NCI-H69 (cell line): Measurements from ENCODE around the gene PC.
A peak's percentile ranks its signal among the peaks of the same experiment; 100 is the strongest.

Experiments
- DNase-seq: peaks from one replicate; lab custom pipeline; 2025; lab: John Stamatoyannopoulos, UW

PC gene

DNA sequence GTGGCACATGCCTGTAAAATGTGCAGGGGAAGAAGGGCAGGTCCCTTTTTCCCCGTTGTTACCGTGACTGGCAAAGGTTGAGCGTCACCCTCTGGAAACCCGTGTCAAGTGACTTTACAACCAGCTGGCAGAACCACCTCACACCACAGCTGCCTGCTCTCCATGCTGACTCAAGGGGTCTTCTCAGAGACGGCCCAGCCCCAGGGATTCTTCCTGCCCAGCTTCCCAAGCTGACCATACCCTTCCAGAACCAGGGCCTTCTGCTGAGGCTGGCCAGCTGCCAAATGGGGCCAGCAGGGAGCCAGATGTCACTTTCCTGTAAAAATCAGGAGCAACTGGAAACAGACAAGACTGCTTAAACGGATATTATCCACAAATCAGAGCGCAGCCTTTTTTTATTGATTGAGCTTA lies 6.3 kb downstream of the PC start:
- DNase-seq = peak; percentile 86

DNA sequence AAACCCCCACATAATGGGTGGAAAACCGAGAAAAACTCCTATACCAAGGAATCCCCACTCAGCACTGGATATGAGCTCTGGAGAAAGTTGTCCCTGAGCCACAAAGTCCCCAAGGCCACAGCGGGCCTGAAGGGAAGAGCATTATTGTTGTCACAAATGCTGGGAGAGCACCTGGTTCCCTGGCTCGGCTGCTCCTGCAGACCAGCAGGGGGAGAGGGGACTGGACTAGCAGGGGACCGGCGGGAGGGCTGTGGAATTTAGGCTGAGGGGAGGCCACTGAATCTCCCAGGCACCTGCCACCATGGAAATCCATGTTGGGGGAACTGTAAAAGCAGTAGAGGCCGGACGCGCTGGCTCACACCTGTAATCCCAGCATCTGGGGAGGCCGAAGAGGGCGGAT lies 7.0 kb downstream of the PC start:
- no peak for DNase-seq

DNA sequence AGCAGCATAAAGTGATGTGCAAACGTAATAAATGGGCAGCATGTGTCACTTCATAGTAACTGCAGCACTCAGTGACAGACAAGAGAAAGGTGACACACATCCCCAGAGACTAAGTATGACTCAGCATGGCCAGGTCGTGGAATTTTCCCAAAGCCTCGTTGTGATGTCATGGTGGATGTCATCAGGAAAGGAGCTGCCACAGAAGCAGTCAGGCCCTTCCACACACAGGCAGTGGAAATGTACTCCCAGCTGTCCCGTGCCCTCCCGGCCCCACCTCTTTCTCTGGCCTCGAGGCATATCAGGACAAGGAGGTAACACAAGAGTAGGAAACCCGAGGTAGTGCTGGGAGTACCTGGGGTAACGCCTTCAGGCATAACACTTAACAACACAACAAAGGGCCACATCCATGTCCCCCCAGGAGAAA lies 8.1 kb downstream of the PC start:
- peak; percentile 64 for DNase-seq

DNA sequence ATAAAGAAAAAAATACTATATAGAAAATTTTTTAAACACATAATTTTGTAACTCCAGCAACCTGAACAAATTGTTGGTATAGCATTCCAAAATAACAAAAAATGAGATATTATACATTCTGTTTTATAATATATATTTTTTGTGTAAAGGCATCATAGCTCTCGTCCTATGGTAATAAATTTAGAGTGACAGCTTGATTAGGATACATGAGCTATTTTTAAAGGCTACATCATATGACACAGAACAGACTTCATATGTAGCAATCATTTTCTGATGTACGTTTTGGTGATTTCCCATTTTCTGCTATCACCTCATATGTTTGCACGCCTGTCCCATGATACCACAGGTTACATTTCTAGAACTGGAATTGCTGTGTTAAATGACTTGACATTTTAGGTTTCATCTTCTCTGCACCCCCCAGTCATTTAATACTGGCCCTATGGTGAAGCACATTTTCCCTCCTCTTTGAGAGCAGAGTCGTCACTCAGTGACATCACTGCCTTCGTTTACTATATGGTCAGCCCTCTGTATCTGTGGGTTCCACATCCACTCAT lies 19.5 kb downstream of the PC start:
- no peak for DNase-seq

DNA sequence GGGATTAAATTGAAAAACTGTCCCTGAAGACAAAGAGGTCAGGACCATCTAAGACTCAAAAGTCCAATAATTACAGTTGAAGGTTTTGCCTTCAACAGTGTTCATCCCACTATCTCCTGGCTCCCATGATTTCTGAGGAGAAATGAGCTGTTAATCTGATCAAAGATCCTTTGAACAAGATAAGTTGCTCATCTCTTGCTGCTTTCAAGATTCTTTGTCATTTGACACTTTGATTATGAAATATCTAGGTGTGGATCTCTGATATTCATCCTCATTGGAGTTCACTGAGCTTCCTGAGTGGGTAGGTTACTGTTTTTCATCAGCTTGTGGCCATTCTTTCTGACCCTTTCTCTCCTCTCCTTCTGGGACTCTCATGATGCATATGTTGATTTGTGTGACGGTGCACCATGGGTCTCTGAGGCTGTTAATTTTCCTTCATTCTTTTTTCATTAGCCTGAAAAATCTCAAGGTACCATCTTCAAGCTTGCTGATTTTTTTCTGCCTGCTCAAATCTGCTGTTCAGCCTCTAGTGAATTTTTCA lies 20.9 kb downstream of the PC start:
- no peak for DNase-seq

DNA sequence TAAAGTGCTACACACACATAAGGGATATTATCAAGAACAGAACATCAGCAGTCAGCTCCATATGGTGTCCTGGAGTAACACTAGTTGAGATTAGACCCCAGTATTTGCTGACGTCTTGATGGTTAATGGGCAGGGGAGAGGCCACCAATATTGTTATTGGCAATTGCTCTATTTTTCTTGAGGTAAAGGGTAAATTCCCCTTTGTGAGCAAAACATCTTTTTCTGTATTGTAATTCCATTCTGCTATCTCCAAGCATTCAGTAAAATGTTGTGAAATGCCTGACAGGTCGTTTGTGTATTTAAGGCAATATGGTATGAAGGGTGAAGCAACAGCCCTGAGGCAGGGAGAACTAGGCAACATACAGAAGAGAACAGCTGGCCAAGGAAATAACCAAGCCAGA lies 21.9 kb downstream of the PC start:
- DNase-seq = no peak

DNA sequence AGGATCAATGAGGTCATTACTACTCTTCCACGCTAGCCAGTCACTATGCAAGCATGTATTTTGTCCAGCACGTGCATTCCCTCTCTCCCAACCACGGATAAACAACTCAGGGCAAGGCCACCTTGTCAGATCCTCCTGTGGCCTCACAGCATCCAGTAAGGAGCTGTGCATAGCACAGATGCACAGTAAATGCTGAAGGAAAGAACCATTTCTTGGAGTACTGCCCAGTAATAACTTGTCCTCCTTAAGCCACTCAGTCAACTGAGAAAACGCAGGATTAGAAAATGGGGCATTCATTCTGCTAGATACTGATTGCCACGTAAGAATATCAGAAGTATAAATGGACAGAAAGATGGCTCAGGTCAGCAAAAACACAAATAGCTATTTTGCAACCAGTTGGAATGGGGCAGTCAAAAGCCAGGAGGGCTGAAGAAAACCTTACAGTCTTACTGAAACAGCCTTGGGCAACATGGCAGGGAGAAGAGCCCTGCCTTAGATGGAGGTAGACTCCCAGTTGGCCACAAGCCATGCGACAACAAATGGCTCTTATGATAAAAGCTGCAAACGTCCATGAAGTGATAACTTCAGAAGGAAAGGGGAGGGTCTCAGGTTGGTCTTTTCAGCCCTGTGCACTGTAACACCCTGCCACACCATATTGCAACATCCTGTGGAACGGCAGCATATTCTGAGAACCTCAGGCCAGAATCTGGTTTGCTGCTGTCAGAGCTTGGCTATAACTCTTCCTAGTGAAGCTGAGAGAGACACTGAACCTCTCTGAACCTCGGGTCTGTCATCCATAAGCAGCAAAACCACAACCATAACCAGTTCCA lies 23.0 kb downstream of the PC start:
- DNase-seq = no peak

DNA sequence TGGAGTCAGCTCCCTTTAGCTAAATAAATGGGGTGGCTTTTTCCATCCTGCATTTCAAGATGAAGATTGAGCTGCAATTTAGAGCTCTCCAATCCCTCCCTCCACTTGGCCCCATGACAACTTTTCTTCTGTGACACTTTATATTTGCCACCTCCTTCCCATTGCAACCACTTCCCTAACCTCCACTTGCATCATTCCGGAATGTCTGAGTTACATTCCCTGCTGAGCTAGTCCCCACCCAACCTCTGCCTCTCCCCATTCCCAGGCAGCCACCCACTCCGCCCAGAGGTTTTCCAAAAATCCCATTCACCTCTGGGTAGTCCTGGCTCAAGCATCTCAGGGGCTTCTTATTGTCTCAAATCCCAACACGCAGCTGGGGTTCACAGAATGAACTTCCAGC lies 24.7 kb downstream of the PC start:
- DNase-seq = no peak

DNA sequence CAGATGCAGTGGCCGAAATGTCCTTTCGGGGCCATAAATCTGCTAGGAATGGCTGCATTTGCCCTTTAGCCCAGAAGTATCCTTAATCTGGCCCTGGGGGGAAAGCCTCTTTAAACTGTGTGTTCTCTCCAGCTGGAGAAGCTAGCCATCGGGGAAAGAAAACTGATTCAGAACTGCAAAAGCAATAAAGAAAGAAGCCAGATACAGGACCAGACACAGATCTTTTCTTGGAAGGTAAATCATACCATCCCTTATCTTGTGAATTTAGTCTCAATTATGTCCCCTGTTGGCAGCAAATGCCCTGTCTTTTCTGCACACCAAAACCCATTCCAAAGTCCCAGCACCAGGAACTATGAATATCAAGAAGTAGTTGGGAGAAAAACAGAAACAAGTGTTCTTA lies 25.6 kb downstream of the PC start:
- no peak for DNase-seq

DNA sequence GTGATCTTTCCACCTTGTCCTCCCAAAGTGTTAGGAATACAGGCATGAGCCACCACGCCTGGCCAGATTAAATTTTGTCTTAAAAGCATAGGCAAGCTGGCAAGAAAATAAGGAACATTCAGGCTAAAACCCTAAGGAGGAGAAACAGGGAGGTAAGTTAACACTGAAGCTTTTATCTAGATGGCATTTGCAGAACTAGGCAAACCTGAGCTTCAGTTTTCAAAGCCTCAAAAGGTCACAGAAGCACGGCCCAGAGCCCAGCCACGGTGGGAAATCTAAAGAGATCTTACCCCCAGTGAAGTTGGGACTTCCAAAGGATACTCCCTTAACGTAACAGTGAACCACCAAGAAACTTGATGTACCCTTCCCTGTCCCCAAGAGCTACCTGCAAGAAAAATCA lies 28.4 kb downstream of the PC start:
- no peak for DNase-seq

DNA sequence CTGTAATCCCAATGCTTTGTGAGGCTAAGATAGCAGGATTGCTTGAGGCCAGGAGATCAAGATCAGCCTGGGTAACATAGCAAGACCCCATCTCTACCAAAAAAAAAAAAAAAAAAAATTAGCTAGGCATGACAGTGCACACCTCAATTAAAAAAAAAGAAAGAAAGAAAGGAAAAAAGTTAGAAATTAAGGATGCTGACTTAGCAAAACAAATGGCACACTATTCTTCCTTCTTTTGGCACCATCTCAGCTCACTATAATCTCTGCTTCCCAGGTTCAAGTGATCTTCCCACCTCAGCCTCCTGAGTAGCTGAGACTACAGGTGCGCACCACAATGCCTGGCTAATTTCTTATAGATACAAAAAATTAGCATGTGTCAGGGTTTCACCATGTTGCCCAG lies 33.9 kb downstream of the PC start:
- DNase-seq = no peak

DNA sequence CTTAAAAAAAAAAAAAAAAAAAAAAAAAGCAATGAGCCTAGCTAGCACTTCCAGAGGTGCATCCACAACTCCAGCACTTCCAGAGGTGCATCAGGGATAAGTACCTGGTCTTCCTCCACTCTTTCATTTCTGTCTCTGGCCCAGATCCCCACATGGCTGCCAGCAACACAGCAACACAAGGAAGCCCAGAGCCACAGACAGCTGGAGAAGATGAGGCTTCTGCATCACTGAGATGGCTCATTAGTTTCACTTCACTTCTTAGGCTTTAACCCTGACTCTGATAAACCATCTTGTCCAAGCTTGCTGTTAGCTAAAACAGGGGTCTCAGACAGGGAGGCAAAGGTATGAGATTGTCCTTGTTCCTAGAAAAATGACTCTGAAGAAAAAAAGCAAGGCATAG lies 35.6 kb downstream of the PC start:
- DNase-seq = no peak

DNA sequence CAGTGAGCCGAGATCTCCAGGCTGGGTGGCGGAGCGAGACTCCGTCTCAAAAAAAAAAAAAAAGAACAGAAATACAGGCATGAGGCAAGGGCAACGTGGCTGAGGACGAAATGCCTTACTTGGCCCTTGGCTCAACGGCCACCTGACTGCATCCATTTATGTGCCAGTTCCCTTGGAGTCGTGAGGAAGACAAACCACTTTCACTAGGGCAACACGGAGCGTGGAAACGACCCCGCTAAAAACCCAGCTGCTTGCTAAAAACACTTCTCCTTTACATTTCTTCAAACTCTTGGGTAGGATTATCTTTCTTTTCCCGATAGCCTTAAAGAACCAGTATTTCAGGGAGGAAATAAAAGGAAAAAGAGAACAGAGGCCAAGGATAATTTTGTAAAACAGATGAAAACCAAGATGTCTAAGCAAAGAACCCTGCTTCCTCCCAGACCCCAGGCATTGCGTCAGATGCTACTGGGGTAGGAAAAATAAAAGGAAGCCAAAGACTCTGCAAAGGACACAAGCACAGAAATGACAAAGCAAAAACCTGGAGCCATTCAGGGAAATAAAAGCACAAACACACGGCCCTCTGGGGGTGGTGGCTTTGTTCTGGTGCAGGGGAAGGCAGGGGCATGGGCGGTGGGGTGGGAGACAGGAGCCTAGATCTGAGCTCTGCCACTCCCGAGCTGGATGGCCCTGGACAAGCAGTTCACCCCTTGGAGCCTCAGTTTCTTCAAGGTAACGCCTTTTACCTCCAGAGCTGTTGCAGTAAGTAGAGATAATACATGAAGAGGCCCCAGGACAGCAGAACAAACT lies 37.0 kb downstream of the PC start:
- no peak for DNase-seq

DNA sequence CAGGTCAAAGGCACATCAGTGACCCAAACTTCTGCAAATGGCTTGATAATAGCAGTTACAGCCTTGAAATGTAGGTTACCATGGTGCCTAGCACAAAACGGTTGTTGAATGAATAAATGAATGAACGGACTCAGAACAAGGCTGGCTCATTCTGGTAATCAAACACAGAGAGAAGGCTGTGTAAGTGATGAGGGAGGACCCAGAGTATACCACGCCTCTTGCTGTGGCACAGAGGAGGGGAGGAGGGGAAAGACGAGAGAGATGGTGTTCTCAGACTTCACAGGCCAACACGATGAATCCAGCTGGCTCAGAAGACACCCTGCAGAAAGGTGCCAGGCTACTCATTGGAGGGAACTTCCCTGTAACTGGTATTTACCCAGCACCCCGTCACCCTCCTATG lies 38.3 kb downstream of the PC start:
- no peak for DNase-seq

DNA sequence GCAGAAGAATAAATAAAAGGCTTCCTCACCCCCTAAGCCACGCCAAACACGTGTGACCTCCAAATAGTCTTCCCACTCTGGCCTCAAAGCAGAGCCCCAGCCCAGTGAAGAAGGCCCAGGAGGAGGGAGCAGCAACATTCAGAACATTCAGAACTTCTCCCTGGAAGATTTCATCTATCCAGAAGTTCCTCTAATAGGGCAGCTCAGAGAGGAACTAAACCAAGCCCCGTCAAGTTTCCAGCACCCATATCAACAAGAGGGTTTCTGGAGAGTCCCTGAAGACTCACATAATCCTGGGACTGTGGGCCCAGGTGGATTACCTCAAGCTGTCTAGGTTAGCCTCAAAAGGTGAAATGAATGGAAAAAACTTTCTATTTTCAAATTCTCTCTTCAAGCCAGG lies 39.4 kb downstream of the PC start:
- DNase-seq = no peak

DNA sequence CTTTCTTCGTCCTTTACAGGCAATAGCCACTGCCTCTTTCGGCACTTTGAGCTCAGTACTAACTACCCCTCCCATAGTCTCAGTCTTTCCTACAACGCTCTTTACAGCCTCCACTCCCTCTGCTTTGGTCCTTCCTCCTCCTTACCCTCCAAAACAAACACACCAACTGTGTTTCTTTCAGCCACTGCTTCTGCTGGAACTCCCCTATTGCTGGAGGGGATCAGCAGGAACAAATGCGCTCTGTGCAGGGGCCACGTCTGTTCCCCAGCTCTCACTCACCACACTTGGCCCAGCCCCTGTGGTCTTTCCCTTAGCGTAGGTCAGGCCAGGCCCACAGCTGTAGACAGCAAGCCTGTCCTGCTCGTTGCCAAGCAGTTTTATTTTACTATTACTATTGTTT lies 42.3 kb downstream of the PC start:
- DNase-seq = peak; percentile 66

DNA sequence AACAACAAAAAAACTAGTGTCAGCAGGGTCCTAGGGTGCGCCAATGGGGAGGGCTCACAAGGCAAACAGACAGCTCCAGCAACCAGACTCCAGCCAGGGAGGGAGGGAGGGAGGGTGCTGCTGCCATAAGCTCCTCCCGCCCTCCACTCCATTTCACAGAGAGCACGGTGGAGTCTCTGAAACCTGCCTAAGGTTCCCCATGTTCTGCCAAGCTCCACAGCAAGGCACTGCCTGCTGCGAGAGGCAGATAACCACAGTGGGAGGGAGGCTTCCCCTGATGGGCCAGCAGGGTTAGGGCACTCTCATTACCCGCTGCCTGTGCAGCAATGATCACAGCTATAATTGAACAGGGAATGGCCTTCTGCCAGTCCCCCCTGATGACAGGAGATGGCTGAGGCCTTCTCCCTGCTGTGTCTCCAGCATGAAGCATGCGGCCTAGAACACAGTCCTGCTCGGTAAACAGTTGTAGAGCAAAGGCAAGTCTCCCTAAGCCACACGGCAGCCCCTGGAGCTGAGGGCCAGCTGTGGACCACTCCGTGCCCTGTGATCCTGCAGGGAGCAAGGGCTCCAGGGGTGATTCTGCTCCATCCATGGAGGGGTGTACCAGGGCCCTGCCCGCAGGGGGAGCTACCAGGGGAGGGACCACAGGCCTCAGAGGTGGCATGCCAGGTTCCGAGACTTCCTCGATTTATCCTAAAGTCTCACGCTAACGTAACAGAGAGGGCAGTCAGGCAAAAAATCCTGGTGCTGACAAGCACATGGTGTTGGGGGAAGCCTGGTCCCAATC lies 42.9 kb downstream of the PC start:
- DNase-seq = peak; percentile 72

DNA sequence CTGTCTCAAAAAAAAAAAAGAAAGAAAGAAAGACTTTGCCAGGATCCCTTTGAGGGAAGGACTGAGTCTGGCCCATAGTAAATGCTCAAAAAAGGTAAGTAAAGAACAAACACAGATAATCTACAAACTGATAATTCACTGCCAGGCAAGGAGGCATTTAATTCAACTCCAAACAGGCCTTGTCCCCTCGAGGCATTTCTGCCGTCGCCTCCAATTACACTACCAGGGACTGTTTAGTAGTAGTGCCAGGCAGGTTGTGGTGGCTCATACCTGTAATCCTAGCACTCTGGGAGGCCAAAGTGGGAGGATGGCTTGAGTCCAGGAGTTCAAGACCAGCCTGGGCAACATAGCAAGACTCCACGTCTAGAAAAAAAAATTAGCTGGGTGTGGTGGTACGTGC lies 43.7 kb downstream of the PC start:
- DNase-seq = peak; percentile 74

DNA sequence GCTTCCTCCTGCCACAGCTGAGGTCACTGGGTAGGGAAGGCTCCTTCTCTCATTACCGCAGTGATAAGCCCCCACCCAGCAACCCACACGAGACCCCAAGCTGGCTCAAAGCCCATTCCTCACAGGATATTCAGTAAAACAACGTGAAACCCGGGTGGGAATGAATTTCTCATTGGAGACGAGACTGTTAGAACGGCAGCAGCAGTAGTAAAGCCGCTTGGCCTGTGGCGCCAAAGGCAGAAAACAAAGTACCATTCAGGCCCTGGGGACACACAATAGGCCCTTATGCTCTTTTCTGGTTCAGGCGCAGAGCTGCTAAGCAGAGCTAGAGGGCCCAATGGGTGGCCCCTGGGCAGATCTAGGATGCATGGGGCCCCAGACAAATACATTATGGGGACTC lies 45.3 kb downstream of the PC start:
- DNase-seq = peak; percentile 14

DNA sequence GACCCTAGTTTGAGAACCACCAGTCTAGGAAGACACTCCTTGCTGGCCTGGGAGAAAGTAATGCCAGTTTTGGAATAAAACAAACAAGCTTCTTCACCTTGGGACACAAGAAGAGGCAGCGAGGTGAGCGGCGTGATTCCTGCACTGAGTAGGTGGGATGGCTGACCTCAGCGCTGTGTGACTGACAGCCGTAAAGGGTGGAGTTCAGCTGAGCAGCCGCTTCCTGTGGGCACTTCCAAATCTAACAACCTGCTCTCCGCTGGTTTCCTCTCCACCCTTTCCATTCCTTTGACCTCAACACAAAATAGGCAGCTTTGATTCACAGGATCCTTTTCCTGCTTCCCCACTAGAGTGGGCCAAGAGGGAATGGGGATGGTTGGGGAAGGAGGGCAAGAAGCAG lies 45.8 kb downstream of the PC start:
- DNase-seq = no peak

DNA sequence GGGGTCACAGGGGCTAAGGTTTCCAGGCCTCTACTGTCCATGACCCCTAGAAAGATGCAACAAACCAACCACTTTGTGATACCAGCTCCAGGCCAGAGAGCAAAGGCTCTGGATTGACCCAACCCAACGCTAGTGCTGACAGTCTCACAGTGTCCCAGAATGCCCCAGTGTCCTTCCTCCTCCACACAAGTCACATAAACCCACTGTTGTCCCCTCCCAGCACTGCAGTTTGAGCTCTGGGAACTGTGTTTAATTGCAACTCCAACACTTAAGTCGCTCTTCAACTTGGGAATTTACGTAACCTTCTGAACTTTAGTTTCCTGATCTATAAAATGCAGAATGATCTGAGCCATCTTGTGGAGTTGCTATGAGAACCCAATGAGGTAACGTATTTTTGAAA lies 47.5 kb downstream of the PC start:
- DNase-seq = no peak

DNA sequence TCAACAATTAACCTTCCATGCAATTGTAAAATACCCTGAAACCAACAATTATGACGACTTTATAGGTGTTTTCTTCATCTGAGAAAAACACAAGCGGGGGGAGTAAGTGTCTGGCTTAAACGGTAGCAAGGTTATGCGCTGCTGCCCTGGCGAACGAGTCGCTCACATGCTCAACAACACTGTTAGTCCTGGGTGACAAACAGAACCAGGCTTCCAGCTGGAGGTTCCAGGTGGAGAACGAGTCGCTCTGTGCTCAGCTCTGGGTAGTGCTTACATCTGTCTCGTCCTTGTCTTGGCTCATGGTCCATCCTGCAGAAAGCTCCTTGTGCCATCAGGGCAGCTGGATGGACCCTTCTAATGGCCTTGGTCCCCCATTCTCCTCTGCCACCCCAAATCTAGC lies 48.2 kb downstream of the PC start:
- no peak for DNase-seq
